ENCODE measurements around the gene SCG2.

DNA sequence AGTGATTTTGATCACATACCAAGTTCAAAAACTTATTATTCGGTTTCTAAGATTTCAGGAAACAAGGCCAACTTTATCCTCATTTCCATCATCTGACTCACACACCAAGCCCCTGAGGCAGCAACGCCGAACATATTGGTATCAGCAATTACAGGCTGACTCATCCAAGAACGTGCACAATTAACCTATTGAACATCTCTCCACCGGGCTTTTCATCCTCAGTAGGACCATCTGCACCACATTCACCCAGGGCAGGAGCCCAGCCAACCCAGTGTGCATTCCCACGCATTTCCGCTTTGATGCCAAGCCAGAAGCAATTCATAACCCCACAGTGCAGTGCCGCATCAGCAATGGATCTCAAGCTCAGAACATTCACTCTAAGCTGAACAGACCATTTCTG is 52.9 kb downstream of the SCG2 start:
- TF ChIP-seq, protein P1, sequence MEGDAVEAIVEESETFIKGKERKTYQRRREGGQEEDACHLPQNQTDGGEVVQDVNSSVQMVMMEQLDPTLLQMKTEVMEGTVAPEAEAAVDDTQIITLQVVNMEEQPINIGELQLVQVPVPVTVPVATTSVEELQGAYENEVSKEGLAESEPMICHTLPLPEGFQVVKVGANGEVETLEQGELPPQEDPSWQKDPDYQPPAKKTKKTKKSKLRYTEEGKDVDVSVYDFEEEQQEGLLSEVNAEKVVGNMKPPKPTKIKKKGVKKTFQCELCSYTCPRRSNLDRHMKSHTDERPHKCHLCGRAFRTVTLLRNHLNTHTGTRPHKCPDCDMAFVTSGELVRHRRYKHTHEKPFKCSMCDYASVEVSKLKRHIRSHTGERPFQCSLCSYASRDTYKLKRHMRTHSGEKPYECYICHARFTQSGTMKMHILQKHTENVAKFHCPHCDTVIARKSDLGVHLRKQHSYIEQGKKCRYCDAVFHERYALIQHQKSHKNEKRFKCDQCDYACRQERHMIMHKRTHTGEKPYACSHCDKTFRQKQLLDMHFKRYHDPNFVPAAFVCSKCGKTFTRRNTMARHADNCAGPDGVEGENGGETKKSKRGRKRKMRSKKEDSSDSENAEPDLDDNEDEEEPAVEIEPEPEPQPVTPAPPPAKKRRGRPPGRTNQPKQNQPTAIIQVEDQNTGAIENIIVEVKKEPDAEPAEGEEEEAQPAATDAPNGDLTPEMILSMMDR (IDR thresholded peaks at IDR 0.05 in 2 of 3, conservative IDR thresholded peaks at IDR 0.05 in 1 of 3; ENCODE audit: borderline replicate concordance in 1 of 3, insufficient read depth in 1 of 3, low read depth in 2 of 3, low read length in 2 of 3), result no peak
- peak; percentile 91 for TF ChIP-seq POLR2AphosphoS5 (IDR thresholded peaks at IDR 0.05; ENCODE audit: low read depth, low read length)
- TF ChIP-seq, protein P2, sequence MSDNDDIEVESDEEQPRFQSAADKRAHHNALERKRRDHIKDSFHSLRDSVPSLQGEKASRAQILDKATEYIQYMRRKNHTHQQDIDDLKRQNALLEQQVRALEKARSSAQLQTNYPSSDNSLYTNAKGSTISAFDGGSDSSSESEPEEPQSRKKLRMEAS (IDR thresholded peaks at IDR 0.05), result peak; percentile 89
- no peak for TF ChIP-seq POLR2A (IDR thresholded peaks at IDR 0.05; ENCODE audit: borderline replicate concordance, extremely low read depth, insufficient read depth, insufficient read length)
- peak; percentile 99 for TF ChIP-seq CBX3 (IDR thresholded peaks at IDR 0.05; ENCODE audit: low read depth)
